Activated CD8-positive, alpha-beta memory T cell treated with anti-CD3 and anti-CD28 coated beads, Interleukin-2, amount 50 U/mL, for 24 hours (primary cell): Measurements from ENCODE around the gene LRRC23.
"Not testable (repeated sequence)": the region's sequence is repeated elsewhere in the genome, so short reads cannot be mapped to it uniquely, and the experiment has no call there.

ENCODE experiments used
- DNase-seq: peaks from one replicate; pipeline ENCODE4 v3.0.0-alpha.2; 2020; ENCODE audit errors: extremely low read depth

Gene LRRC23

GRCh38 chr12:6902448-6902847, 2.2 kb upstream of the LRRC23 start:
- no peak for DNase-seq

GRCh38 chr12:6903722-6904121, 900 bp upstream of the LRRC23 start:
- DNase-seq: no peak

DNA sequence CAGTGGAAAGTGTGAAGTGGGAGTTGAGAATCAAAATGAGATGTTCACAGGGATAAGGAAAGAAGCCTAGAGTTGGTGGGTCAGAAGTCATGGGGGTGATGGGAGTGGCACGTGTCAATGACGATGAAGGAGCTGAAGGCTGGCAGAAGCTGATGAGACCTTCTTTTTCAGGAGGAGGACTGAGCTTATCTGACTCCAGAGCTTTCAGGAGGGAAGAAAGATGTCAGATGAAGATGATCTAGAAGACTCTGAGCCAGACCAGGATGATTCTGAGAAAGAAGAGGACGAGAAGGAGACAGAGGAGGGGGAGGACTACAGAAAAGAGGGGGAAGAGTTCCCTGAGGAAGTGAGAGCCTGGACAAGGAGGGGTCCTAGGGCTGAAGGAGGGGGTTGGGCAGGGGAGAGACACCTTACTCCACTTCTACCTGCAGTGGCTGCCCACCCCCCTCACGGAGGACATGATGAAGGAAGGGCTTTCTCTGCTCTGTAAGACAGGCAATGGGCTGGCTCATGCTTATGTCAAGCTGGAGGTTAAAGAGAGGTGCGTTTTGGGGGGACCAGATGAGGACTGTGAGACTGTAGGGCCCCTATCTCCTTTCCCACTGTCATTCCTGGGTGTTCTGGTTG, 905 bp downstream of the LRRC23 start:
- DNase-seq: no peak

DNA sequence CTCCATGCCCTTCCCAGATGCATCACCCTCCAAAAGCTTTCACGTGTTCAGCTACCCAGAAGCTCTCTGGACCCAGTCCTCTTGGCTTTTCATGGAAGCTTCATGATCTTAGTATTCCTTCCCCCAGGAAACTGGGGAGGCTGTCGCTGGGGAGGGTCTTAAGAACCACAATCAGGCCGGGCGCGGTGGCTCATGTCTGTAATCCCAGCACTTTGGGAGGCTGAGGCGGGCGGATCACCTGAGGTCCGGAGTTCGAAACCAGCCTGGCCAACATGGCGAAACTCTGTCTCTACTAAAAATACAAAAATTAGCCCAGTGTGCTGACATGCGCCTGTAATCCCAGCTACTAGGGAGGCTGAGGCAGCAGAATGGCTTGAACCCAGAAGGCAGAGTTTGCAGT, 3.5 kb downstream of the LRRC23 start:
- DNase-seq: not testable (repeated sequence)

- no peak for DNase-seq
Measured at GRCh38 chr12:6909421-6910145, 5.0 kb downstream of the LRRC23 start.

DNA sequence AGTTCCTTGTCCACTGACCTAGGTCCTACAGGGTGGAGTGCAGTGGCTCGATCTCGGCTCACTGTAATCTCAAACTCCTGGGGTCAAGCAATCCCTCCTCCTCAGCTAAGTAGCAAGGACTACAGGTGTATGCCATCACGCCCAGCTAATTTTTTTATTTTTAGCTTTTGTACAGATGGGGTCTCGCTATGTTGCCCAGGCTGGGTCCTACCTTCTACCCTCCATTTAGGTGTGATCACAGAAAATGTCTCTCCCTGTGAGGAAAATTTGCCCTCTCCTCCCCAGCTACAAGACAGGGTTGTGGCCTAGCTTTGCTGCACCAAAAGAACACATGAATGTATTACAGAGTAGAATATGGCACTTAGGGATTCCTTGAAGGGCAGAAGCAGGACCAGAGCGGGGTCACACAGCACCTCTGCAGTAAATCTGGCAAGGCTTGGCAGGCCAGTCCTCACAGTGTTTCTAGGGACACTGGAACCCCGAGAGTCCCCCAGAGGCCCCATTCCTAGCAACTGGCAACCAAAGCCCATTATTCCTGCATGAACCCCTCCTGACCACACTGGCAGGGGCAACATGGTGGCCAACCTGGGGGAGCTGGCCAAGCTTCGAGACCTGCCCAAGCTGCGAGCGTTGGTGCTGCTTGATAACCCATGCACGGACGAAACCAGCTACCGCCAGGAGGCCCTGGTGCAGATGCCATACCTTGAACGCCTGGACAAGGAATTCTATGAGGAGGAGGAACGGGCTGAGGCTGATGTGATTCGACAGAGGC, 7.7 kb downstream of the LRRC23 start:
- no peak for DNase-seq

DNA sequence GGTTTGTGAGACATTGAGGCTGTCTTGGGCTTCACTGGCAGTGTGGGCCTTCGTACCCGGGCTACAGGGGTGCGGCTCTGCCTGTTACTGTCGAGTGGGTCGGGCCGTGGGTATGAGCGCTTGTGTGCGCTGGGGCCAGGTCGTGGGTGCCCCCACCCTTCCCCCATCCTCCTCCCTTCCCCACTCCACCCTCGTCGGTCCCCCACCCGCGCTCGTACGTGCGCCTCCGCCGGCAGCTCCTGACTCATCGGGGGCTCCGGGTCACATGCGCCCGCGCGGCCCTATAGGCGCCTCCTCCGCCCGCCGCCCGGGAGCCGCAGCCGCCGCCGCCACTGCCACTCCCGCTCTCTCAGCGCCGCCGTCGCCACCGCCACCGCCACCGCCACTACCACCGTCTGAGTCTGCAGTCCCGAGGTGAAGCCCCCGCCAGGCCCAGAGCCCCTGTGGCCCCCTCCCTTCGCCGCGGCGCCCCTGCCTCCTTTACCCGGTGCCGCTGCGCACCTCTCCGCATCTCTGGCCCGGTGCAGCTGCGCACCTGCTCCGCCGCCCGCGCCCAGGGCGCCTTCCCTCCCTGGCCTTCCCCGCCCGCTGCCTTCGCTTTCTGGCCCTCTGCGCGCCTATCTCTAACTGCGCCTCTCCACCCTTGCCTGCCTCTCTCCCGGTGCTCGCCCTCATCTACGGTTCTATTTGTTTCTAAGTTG, 9.8 kb downstream of the LRRC23 start, which contains the start of gene ENO2:
TSS of gene ENO2 (plus strand) at position 335 of the 701 bp plus-strand sequence. CDS start 1,253 bp downstream, outside the sequence.
- DNase-seq: no peak

- DNase-seq: no peak
Measured at GRCh38 chr12:6914947-6915788, 10.5 kb downstream of the LRRC23 start.

GRCh38 chr12:6915789-6916285, 11.2 kb downstream of the LRRC23 start:
- DNase-seq: no peak

GRCh38 chr12:6916426-6917200, 12.0 kb downstream of the LRRC23 start:
- no peak for DNase-seq

GRCh38 chr12:6917491-6918231, 13.0 kb downstream of the LRRC23 start:
- no peak for DNase-seq

DNA sequence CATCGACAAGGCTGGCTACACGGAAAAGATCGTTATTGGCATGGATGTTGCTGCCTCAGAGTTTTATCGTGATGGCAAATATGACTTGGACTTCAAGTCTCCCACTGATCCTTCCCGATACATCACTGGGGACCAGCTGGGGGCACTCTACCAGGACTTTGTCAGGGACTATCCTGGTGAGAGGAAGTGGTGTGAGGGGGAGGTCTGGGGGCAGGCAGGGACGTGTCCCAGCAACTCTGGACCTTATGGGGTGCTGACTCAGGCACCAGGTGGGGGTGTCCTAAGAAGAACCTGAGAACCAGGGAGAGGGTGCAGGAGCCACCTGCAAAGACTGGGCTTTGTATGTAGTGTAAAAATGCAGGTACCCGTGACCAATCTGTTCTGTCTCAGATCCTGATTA, 15.0 kb downstream of the LRRC23 start:
- DNase-seq: no peak

- DNase-seq: no peak
Measured at GRCh38 chr12:6921539-6921938, 16.9 kb downstream of the LRRC23 start.

- no peak for DNase-seq
Measured at GRCh38 chr12:6921996-6922946, 17.6 kb downstream of the LRRC23 start.

DNA sequence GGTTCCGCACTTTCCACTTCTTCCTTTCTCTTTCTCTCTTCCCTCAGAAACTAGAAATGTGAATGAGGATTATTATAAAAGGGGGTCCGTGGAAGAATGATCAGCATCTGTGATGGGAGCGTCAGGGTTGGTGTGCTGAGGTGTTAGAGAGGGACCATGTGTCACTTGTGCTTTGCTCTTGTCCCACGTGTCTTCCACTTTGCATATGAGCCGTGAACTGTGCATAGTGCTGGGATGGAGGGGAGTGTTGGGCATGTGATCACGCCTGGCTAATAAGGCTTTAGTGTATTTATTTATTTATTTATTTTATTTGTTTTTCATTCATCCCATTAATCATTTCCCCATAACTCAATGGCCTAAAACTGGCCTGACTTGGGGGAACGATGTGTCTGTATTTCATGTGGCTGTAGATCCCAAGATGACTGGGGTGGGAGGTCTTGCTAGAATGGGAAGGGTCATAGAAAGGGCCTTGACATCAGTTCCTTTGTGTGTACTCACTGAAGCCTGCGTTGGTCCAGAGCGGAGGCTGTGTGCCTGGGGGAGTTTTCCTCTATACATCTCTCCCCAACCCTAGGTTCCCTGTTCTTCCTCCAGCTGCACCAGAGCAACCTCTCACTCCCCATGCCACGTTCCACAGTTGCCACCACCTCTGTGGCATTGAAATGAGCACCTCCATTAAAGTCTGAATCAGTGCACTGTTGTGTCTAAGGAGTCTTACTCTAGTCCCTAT, 18.5 kb downstream of the LRRC23 start:
- DNase-seq: no peak

- DNase-seq: no peak
Measured at GRCh38 chr12:6923851-6924250, 19.2 kb downstream of the LRRC23 start.

DNA sequence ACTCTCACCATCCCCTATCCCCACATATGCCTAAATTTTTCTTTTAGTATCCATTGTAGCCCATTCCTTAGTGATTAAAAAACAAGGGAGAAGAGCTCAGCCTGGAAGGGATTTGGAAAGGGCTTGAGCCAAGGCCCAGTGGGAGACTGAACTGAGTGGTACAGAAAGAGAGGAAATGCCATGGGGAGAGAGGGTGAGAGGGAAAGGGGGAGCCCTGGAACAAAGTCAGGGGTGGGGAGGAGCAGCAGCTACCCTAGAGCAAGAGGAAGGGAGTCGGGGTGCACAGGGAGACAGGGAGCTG, 20.6 kb downstream of the LRRC23 start:
- DNase-seq: no peak
